AG04449 (cell line): ENCODE results near the gene CD300E.

Experiments used
- CTCF ChIA-PET: fragments of 350-600 bp; formaldehyde crosslinking; extraction: SDS; loops from one replicate; lab custom pipeline; 2021; ENCODE audit warnings: antibody characterized with exemption; lab: Yijun Ruan, JAX
- POLR2A ChIA-PET: fragments of 400-600, 350-600 bp; formaldehyde crosslinking; extraction: SDS; loops from one replicate; lab custom pipeline; 2020; ENCODE audit warnings: antibody characterized with exemption, inconsistent platforms; lab: Yijun Ruan, JAX
- DNase-seq: peaks from one replicate; pipeline ENCODE4 v3.0.0-alpha.2; 2010; ENCODE audit warnings: low read depth, low spot score
- H3K4me3 ChIP-seq: 2 replicates; pipeline ENCODE4 v1.5.1; 2011; ENCODE audit warnings: low read depth, mild to moderate bottlenecking, control low read depth, low read length
- CTCF ChIP-seq: IDR thresholded peaks from one replicate; pipeline ENCODE4 v1.5.1; 2011; ENCODE audit warnings: mild to moderate bottlenecking, moderate library complexity, low read length, control low read depth, inconsistent platforms; ENCODE audit not compliant: insufficient read depth; ENCODE audit errors: missing control alignments

The CD300E gene

GRCh38 chr17:74568106-74568873 lies 55.2 kb downstream of the CD300E start:
- CTCF ChIA-PET = no interaction called here
- POLR2A ChIA-PET = no interaction called here
- TF ChIP-seq CTCF = no peak
- DNase-seq = no peak
- H3K4me3 ChIP-seq = no peak overlapping the region

DNA sequence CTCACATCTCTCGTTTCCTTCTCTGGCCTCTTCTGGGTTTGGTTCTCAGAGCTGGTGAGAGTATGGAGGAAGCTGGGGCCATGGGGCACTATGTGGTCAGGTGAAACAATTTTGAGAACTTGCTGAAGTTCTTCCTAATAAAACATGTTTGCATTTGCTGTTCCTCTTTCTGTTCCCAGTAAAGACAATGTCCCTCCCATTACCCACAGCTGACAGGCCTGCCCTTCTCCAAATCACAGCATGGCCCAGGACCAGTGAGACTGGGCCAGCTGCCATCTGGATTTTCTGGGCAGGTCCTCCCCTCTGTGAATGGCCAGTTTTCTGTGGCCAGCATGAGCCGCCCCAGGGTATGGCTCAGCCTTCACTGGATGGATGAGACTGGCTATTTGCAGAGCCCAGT lies 56.1 kb downstream of the CD300E start, which contains the start of gene CD300H:
Gene CD300H, minus strand, starts transcription at position 113 of the 400 bp plus-strand sequence.
- H3K4me3 ChIP-seq = no peak within 1 kb of the TSS
- TF ChIP-seq CTCF = no peak
- no peak for DNase-seq
- ChIA-PET CTCF (no interaction called here), POLR2A (no interaction called here)

DNA sequence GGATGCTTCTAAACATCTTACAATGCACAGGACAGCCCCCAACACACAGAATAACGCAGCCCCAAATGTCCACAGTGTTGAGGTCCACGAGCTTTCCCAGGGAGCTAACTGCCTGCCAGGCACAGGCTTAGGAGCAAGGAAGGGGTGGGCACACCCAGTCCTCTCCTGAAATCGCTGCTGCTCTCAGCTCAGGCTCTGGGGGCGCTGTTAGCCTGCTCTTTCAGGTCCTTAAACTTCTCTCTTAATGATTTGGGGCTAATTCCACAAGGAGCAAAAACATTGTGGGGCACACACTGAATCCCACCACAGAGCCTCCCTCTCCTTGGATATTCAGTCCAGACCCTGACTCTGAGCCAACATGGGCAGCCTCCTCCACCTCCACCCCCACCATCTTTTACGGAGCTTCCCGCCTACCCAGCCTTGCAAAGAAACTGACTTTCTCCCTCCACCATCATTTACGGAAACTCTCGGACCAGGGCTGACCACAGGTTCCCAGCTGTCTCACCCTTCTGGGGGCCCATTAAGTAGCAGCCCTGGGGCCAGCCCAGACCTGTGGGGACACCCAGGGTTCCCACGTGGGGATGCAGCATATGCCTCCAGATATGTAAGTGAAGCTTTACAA lies 57.3 kb downstream of the CD300E start:
- DNase-seq = no peak
- POLR2A ChIA-PET = no interaction called here
- CTCF ChIA-PET = interaction anchor here (0.9 kb wide), 1 partner anchor 31 kb away, joined by 3 read pairs; no protein-coding TSS in a partner anchor
- no peak overlapping the region for H3K4me3 ChIP-seq
- peak; percentile 36 for TF ChIP-seq CTCF

DNA sequence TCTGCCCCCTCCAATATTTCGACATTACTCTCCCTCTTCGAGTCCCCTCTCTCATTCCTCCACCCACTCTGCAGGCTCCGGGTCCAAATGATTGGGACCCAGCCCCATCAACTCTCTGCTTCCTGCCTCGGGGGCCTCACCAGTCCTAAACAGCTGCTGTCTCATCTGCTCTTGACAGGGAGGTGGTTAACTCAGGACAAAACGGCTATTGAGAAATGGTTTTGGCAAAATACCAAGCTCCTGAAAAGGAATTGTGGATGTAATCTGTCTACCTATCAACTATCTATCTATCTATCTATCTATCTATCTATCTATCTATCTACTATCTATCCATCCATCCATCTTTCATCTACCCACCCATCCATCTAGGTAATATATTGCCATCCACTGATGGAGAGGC lies 58.4 kb downstream of the CD300E start:
- CTCF ChIA-PET = no interaction called here
- no peak for DNase-seq
- no peak for TF ChIP-seq CTCF
- POLR2A ChIA-PET = no interaction called here
- H3K4me3 ChIP-seq = no peak overlapping the region

- no peak for TF ChIP-seq CTCF
- ChIA-PET CTCF (no interaction called here), POLR2A (no interaction called here)
- no peak overlapping the region for H3K4me3 ChIP-seq
- no peak for DNase-seq
Measured at GRCh38 chr17:74563358-74563757, 60.2 kb downstream of the CD300E start.

- CTCF ChIA-PET = no interaction called here
- POLR2A ChIA-PET = no interaction called here
- no peak for DNase-seq
- no peak for TF ChIP-seq CTCF
- H3K4me3 ChIP-seq = no peak overlapping the region
Measured at GRCh38 chr17:74561586-74561985, 62.0 kb downstream of the CD300E start.
